Measurements from ENCODE around the gene TSPAN33.

- TF ChIP-seq REST (IDR thresholded peaks at IDR 0.05; ENCODE audit: low read depth), result no peak
- no peak for TF ChIP-seq EGR1 (IDR thresholded peaks at IDR 0.05)
- no peak for TF ChIP-seq TCF12 (IDR thresholded peaks at IDR 0.05; ENCODE audit: low read depth)
- no peak for TF ChIP-seq NFIC (IDR thresholded peaks at IDR 0.05)
- no peak for TF ChIP-seq MAX (IDR thresholded peaks at IDR 0.05)
- no peak for TF ChIP-seq TAF1 (IDR thresholded peaks at IDR 0.05; ENCODE audit: low read depth)
- no peak for TF ChIP-seq EP300 (IDR thresholded peaks at IDR 0.05; ENCODE audit: borderline replicate concordance)
These were observed 25.5 kb upstream of the TSPAN33 start for GRCh38 chr7:129118976-129119375.

Data from Ishikawa (cell line).